Choroid plexus epithelial cell (primary cell): ENCODE results near the gene LBHD2.

Experiments used
- DNase-seq: peaks from one replicate; pipeline ENCODE4 v3.0.0-alpha.2; 2010; ENCODE audit warnings: low read depth
- H3K4me3 ChIP-seq: 2 replicates; pipeline ENCODE4 v1.5.1; 2011; ENCODE audit warnings: low read depth, mild to moderate bottlenecking, control low read depth, low read length, moderate library complexity
- CTCF ChIP-seq: conservative IDR thresholded peaks from 2 replicates; pipeline ENCODE4 v1.5.1; 2011; ENCODE audit warnings: low read depth, mild to moderate bottlenecking, control low read depth, inconsistent platforms, low read length, moderate library complexity

Gene LBHD2

GRCh38 chr14:103055695-103056094, 28.3 kb upstream of the LBHD2 start:
- DNase-seq: peak; percentile 23
- H3K4me3 ChIP-seq: peak overlapping the region; percentile 93
- TF ChIP-seq CTCF: no peak

- TF ChIP-seq CTCF: no peak
- H3K4me3 ChIP-seq: peak overlapping the region; percentile 93
- DNase-seq: peak; percentile 57
Observed at GRCh38 chr14:103056322-103057027, 27.5 kb upstream of the LBHD2 start.

- peak overlapping the region; percentile 93 for H3K4me3 ChIP-seq
- DNase-seq: peak; percentile 40
- no peak for TF ChIP-seq CTCF
Observed at GRCh38 chr14:103057028-103057371, 27.0 kb upstream of the LBHD2 start.

GRCh38 chr14:103057372-103058163, 26.4 kb upstream of the LBHD2 start, which contains the start of gene CDC42BPB:
CDC42BPB (minus strand) TSS chr14:103057549; CDS start chr14:103057173, 376 bp downstream.
- peak within 1 kb of the TSS; percentile 93 for H3K4me3 ChIP-seq
- peak; percentile 91 for DNase-seq
- no peak for TF ChIP-seq CTCF

- DNase-seq: peak; percentile 15
- no peak for TF ChIP-seq CTCF
- H3K4me3 ChIP-seq: peak overlapping the region; percentile 81
Observed at GRCh38 chr14:103058164-103059055, 25.6 kb upstream of the LBHD2 start.

- TF ChIP-seq CTCF: no peak
- H3K4me3 ChIP-seq: no peak overlapping the region
Observed at GRCh38 chr14:103059556-103059955, 24.5 kb upstream of the LBHD2 start.

More at GRCh38 chr14:103059556-103059955, 24.5 kb upstream of the LBHD2 start:
- no peak for DNase-seq
